HG03521 (cell line): ENCODE data around the gene PDS5A.
"Not testable (repeated sequence)": the region's sequence is repeated elsewhere in the genome, so short reads cannot be mapped to it uniquely, and the experiment has no call there.

ENCODE experiments used
- ATAC-seq: cut with Tn5 transposase; IDR thresholded peaks from one replicate; pipeline ENCODE4 v1.9.1; 2021; ENCODE audit warnings: mild to moderate bottlenecking, moderate library complexity; ENCODE audit not compliant: unreplicated experiment

The PDS5A gene

GRCh38 chr4:39908284-39908683 is 69.4 kb downstream of the PDS5A start:
- ATAC-seq: no peak

GRCh38 chr4:39905656-39906055 is 72.1 kb downstream of the PDS5A start:
- ATAC-seq: no peak

- ATAC-seq: not testable (repeated sequence)
Measured at GRCh38 chr4:39905019-39905418, 72.7 kb downstream of the PDS5A start.

GRCh38 chr4:39900966-39901365 is 76.7 kb downstream of the PDS5A start:
- no peak for ATAC-seq

GRCh38 chr4:39899291-39899690 is 78.4 kb downstream of the PDS5A start:
- no peak for ATAC-seq

- ATAC-seq: no peak
Measured at GRCh38 chr4:39898015-39898414, 79.7 kb downstream of the PDS5A start.

- ATAC-seq: no peak
Measured at GRCh38 chr4:39893693-39894072, 84.0 kb downstream of the PDS5A start.

GRCh38 chr4:39892988-39893692 is 84.6 kb downstream of the PDS5A start:
- no peak for ATAC-seq

- no peak for ATAC-seq
Measured at GRCh38 chr4:39889226-39889625, 88.5 kb downstream of the PDS5A start.

- ATAC-seq: no peak
Measured at GRCh38 chr4:39888541-39888940, 89.2 kb downstream of the PDS5A start.

GRCh38 chr4:39883646-39884045 is 94.1 kb downstream of the PDS5A start:
- no peak for ATAC-seq

- ATAC-seq: no peak
Measured at GRCh38 chr4:39881789-39882188, 95.9 kb downstream of the PDS5A start.

GRCh38 chr4:39877971-39878370 is 99.7 kb downstream of the PDS5A start:
- ATAC-seq: no peak

- no peak for ATAC-seq
Measured at GRCh38 chr4:39873823-39874222, 103.9 kb downstream of the PDS5A start.

- no peak for ATAC-seq
Measured at GRCh38 chr4:39865280-39865679, 112.4 kb downstream of the PDS5A start.

- ATAC-seq: no peak
Measured at GRCh38 chr4:39864391-39864790, 113.3 kb downstream of the PDS5A start.

- no peak for ATAC-seq
Measured at GRCh38 chr4:39860804-39861203, 116.9 kb downstream of the PDS5A start.

GRCh38 chr4:39855909-39856512 is 121.7 kb downstream of the PDS5A start:
- ATAC-seq: no peak

- no peak for ATAC-seq
Measured at GRCh38 chr4:39852636-39853035, 125.1 kb downstream of the PDS5A start.

GRCh38 chr4:39850727-39851126 is 127.0 kb downstream of the PDS5A start:
- ATAC-seq: no peak

GRCh38 chr4:39846705-39847104 is 131.0 kb downstream of the PDS5A start:
- no peak for ATAC-seq

- no peak for ATAC-seq
Measured at GRCh38 chr4:39846120-39846519, 131.6 kb downstream of the PDS5A start.

GRCh38 chr4:39841894-39842293 is 135.8 kb downstream of the PDS5A start:
- no peak for ATAC-seq
